DOHH2 (cell line): ENCODE measurements around the gene KRTAP19-8.

Source experiments
- CTCF ChIP-seq: fragments of 200-600 bp; sonication (generic); IDR thresholded peaks from one replicate; pipeline ENCODE4 v1.5.1; 2014; ENCODE audit warnings: antibody characterized with exemption, mild to moderate bottlenecking, low read depth, low read length; ENCODE audit not compliant: poor library complexity, severe bottlenecking
- EZH2phosphoT487 ChIP-seq: fragments of 200-600 bp; sonication (generic); IDR thresholded peaks from 2 replicates; pipeline ENCODE4 v1.6.1; 2017; ENCODE audit warnings: borderline replicate concordance, mild to moderate bottlenecking, antibody characterized with exemption, low read length, moderate library complexity, mixed read lengths

DNA sequence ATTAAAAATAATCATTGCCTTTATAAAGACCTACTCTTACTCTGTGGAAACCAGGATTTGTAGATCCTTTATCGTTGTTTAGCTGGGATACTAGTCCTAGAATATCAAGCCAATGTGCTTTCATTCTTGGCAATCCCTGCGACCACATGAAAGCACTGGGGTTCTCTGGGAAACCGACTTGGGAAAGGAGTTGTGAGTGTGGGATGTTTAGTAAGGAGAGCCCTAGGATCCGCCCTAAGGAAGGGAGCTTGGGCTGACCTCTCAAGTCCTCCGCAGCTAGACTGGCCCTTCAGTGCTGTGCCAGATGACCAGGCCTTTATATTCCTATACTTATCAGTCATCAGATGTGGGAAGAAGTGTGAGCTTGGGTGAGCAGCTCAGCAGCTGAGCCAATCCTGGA lies 5.2 kb upstream of the KRTAP19-8 start:
- TF ChIP-seq CTCF (no peak), EZH2phosphoT487 (no peak)
